HuH-7 (cell line): Measurements from ENCODE around the gene CRLF1.

Experiments
- DNase-seq: peaks from one replicate; pipeline ENCODE4 v3.0.0; 2011; ENCODE audit warnings: low spot score

CRLF1 gene

GRCh38 chr19:18606281-18607225, at the start of gene CRLF1:
Gene CRLF1, minus strand, starts transcription at chr19:18606799. Its CDS starts 143 bp downstream, at chr19:18606656.
- DNase-seq, result no peak

GRCh38 chr19:18655173-18655844, 48.7 kb upstream of the CRLF1 start:
- DNase-seq, result no peak

- no peak for DNase-seq
Measured at GRCh38 chr19:18654469-18654868, 47.9 kb upstream of the CRLF1 start.

GRCh38 chr19:18653853-18654252, 47.3 kb upstream of the CRLF1 start:
- no peak for DNase-seq

- no peak for DNase-seq
Measured at GRCh38 chr19:18651733-18652132, 45.1 kb upstream of the CRLF1 start.

- DNase-seq, result no peak
Measured at GRCh38 chr19:18651300-18651699, 44.7 kb upstream of the CRLF1 start.

- DNase-seq, result no peak
Measured at GRCh38 chr19:18650468-18651041, 44.0 kb upstream of the CRLF1 start.

- no peak for DNase-seq
Measured at GRCh38 chr19:18650021-18650390, 43.4 kb upstream of the CRLF1 start.

GRCh38 chr19:18649371-18650020, 42.9 kb upstream of the CRLF1 start:
- DNase-seq, result no peak

- DNase-seq, result no peak
Measured at GRCh38 chr19:18648973-18649315, 42.3 kb upstream of the CRLF1 start.

GRCh38 chr19:18647807-18648206, 41.2 kb upstream of the CRLF1 start:
- no peak for DNase-seq

GRCh38 chr19:18647371-18647767, 40.8 kb upstream of the CRLF1 start:
- no peak for DNase-seq

- no peak for DNase-seq
Measured at GRCh38 chr19:18646535-18647370, 40.2 kb upstream of the CRLF1 start.

- no peak for DNase-seq
Measured at GRCh38 chr19:18645035-18645511, 38.5 kb upstream of the CRLF1 start.

GRCh38 chr19:18644196-18645034, 37.8 kb upstream of the CRLF1 start:
- peak; percentile 47 for DNase-seq

- no peak for DNase-seq
Measured at GRCh38 chr19:18639706-18640243, 33.2 kb upstream of the CRLF1 start.

GRCh38 chr19:18637673-18638630, 31.4 kb upstream of the CRLF1 start:
- DNase-seq, result no peak

- no peak for DNase-seq
Measured at GRCh38 chr19:18636969-18637629, 30.5 kb upstream of the CRLF1 start, which contains the start of gene KLHL26. Gene KLHL26, plus strand, starts transcription at chr19:18637028. Its CDS starts 27 bp downstream, at chr19:18637055.
